ENCODE data around the gene FNDC3B.

DNA sequence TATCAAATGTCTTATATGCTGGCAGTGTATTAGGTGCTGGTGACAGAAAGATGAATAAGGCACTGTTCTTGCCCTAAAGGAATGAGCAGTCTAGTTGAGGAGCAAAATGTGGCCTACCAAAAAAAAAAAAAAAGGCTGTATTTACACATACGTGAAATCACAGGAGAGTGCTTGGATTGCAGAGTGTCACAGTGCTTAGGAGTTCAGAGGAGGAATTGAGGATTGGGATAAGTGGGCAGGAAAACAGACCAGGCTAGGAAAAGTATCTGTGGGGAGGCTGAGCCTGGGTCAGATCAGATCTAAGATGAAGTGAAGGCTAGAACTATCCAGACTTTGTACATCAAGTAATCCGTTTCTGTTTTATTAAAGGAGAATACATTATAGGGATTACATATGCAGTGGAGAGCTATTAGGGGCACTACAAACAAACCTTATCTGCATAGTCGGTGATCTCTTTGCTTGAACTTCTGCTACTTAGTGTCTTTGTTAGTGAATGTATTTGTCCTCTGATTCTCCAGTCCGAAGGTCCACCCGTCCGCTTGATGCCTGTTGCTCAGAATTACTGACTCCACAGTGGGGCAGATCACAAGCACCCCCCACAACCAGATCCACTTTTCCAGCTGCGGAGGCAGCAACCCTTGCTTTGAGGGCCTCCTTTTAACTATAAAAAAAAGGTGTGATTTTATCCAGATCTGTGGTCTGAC is 80.0 kb downstream of the FNDC3B start:
- TF ChIP-seq, protein P1, sequence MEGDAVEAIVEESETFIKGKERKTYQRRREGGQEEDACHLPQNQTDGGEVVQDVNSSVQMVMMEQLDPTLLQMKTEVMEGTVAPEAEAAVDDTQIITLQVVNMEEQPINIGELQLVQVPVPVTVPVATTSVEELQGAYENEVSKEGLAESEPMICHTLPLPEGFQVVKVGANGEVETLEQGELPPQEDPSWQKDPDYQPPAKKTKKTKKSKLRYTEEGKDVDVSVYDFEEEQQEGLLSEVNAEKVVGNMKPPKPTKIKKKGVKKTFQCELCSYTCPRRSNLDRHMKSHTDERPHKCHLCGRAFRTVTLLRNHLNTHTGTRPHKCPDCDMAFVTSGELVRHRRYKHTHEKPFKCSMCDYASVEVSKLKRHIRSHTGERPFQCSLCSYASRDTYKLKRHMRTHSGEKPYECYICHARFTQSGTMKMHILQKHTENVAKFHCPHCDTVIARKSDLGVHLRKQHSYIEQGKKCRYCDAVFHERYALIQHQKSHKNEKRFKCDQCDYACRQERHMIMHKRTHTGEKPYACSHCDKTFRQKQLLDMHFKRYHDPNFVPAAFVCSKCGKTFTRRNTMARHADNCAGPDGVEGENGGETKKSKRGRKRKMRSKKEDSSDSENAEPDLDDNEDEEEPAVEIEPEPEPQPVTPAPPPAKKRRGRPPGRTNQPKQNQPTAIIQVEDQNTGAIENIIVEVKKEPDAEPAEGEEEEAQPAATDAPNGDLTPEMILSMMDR (IDR thresholded peaks at IDR 0.05) = no peak
- TF ChIP-seq EZH2 (IDR thresholded peaks at IDR 0.05) = no peak
- no peak for TF ChIP-seq EZH2phosphoT487 (IDR thresholded peaks at IDR 0.05)

All from neural progenitor cell (in vitro differentiated cells).